Keratinocyte (primary cell): ENCODE measurements around the gene PTBP1.

Experiments
- EZH2 ChIP-seq: IDR thresholded peaks from one replicate; pipeline ENCODE4 v1.6.1; 2012; ENCODE audit warnings: inconsistent platforms, mild to moderate bottlenecking, low read length, moderate library complexity
- TF ChIP-seq, protein P1 (sequence below), 3 experiments: IDR thresholded peaks in 1 of 3; conservative IDR thresholded peaks in 1 of 3; optimal IDR thresholded peaks in 1 of 3; 2 replicates in 2 of 3; 3 replicates in 1 of 3; pipeline versions ENCODE3 to v1.5.1; 2011; ENCODE audit warnings: low read length in 3 of 3, mild to moderate bottlenecking in 3 of 3, moderate library complexity in 2 of 3, control low read depth in 1 of 3, inconsistent platforms in 1 of 3; ENCODE audit not compliant: insufficient read depth in 2 of 3; ENCODE audit errors: extremely low read depth in 1 of 3

DNA sequence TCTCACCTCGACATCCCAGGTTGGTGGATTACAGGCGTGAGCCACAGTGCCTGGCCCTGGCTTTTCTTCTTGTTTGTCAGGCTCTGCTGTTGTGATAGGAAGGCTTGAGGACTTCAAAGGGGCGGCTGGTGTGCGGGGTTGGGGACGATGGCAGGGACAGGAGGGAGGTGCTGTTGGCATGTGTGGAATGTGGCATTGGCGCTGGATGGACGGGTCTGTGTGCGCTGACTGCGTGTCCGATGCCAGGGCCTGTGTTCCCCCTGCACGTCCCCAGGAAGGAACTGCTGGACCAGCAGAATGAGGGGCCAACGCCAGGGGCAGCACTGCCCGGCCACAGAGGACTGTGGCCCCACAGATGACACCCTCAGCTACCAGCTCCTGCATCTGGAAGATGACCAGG lies 12.7 kb upstream of the PTBP1 start:
- TF ChIP-seq, protein P1, sequence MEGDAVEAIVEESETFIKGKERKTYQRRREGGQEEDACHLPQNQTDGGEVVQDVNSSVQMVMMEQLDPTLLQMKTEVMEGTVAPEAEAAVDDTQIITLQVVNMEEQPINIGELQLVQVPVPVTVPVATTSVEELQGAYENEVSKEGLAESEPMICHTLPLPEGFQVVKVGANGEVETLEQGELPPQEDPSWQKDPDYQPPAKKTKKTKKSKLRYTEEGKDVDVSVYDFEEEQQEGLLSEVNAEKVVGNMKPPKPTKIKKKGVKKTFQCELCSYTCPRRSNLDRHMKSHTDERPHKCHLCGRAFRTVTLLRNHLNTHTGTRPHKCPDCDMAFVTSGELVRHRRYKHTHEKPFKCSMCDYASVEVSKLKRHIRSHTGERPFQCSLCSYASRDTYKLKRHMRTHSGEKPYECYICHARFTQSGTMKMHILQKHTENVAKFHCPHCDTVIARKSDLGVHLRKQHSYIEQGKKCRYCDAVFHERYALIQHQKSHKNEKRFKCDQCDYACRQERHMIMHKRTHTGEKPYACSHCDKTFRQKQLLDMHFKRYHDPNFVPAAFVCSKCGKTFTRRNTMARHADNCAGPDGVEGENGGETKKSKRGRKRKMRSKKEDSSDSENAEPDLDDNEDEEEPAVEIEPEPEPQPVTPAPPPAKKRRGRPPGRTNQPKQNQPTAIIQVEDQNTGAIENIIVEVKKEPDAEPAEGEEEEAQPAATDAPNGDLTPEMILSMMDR (optimal IDR thresholded peaks at IDR 0.05 in 1 of 3, IDR thresholded peaks at IDR 0.05 in 1 of 3, conservative IDR thresholded peaks at IDR 0.05 in 1 of 3; ENCODE audit: extremely low read depth in 1 of 3, insufficient read depth in 2 of 3, low read length in 3 of 3) = no peak
- TF ChIP-seq EZH2 = no peak
